ENCODE measurements around the gene PRSS33. TPM values are rescaled to one million over a fixed set of nuclear protein-coding genes. Genes with fewer than 3 reads are reported as not detected.

PRSS33 gene
- total RNA-seq, 1 donor from 2014 or later: not detected

DNA sequence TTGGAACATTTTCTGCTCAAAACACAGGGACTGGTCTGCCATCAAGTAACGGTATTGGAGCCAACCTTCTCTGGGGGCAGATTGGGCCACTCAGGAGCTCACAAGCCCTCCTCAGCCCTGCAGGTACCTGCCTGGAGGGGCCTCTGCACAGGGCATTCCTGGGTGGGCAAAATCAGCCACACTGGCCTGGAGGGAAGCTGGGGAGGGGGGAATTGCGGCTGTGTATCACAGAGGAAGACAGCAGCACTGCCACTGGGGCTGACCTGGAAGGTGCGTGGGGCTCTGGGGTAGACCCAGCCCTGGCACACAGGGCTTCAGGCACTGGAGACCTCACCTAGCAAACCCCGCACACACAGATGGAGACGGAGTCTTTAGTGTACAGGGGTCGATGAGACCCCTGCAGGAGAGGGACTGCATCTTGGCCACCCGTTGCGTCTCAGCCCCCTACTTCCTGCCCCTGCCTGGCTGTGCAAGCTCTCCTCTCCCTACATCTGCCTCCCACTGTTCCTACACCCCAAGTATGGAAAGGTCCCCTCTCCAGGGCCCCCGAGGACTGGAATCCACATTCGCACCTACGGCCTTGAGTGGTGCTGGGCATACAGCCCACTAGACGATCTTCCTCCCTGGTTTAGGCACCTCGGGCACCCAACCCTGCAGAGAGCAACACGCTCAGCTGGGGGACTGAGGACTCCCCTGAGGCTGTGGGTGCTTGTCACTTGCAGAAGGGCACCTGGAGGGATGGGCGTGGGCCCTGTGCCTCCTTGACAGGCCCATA lies 42.1 kb downstream of the PRSS33 start:
- intact Hi-C loops (cut with micrococcal nuclease): no loop called here

DNA sequence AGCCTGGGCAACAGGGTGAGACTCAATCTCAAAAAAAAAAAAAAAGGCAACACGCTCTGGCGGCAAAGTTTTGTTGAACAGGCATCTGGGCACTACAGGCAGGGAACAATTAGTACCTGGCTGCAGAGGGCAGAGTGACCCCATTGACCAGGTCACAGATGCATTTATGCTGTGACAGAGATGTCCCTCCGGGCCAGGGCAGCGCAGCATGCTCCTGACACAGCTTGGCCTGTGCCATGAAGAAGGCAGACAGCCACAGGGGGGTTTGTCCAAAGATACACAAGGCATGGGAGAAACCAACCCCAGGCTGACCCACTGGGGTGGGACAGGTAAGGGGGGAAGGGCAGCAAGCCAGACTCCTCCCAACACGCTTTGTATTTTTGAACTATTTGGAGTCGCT lies 42.6 kb downstream of the PRSS33 start:
- intact Hi-C loops (cut with micrococcal nuclease): no loop called here

DNA sequence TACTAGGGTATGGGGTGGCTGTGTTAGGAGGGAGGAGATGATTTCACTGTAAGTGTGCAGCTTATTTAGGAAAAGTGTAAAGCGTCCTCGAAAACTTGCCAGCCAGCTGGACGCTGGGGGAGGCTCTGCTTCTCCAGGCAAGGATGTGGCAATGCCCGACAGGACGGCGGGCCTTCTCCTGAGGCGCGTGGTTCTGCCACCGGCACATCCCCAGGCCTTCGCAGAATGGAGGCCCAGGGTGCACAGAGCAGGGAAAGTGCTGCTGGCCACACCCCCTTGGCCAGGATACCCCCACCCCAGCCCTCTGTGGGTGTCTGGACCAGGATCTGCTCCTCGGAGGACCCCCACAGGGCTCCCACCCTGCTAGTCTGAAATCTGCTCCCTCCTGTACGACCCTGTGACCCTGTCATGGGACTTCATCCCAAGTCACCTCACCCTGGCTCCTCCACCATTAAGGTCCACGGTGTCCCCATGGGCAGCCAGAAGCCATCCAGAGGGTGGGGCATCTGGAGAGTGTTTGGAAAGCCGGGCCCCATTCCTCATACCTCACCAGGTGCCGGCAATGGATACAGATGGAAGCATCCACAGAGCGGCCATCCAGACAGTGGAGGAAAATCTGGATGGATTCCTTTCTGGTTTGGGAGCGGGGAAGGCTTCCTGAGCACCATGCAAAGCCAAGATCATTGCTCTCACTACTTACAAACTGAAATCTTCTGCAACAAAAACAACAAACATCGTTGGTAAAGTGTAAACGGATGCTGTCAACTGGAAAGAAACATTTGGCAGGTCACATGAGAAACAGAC lies 44.2 kb downstream of the PRSS33 start:
- intact Hi-C loops (cut with micrococcal nuclease): no loop called here

DNA sequence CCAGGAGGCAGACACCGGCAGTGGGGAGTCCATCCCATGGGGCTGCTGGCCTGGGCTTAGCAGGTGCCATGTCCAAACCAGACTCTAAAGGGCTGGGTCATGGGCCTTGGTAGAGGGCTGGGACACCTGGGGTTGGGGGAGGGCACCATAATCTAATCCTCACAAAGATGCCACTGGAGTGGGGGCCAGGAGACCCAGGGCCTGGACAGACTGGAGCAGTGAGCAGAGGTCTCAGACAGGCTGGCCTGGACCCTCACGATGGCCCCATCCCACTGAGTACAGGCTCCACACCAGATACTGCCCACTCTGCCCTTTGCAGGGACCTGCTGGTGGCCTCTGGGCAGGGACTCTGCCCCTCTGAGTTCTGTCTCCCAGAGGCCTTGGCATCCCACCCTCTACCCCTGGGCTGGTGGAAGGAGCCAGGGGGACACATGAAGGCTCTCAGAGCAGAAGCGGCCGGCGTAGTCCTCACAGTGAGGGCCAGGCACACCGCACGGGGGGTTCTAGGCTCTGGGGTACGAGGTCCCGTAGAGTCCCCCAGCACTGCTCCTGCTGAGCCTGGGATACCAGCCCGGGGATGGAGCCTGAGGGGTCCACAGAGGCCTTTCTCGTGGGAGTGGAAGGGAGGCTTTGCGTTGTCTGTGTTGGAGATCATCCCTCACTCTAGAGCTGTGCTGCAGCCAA lies 44.9 kb downstream of the PRSS33 start:
- intact Hi-C loops (cut with micrococcal nuclease): no loop called here

DNA sequence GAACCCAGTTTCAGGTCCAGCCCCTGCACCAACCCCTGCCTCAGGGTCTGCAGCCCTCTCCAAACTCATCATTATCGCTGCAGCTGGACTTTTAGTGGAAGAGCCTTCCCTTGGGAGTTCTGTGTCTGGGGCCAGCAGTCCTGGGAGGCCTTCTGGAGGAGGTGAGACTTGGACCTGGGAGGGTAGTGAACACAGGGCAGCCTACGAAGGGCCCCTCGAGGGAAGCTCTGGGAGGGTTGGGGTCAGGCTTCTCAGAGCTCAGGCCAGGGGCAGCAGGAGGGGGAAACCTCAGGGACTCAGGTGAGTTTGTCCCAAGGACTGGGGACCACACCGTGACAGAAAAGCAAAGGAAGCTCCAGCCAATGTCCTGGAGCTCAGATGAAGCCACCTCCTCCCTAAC lies 46.2 kb downstream of the PRSS33 start:
- intact Hi-C loops (cut with micrococcal nuclease): no loop called here

DNA sequence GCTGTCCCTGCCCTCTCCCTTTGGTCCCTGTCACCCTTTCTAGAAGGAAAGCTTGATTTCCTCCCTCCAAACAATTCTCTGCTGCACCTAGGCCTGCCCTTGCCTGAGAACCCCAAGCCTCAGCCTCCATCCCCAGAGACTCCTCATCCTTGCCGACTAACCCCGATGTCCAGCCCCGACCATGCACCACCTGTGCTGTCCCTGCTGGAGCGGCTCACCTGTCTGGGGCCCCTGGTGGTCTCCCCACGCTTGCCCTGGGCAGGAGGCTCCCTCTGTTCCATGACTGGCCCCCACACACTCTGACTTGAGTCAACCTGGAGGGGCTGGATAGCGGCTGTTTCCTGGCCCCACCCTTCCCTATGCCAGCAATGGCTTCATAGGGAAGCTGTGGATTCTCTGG lies 46.9 kb downstream of the PRSS33 start:
- intact Hi-C loops (cut with micrococcal nuclease): no loop called here

DNA sequence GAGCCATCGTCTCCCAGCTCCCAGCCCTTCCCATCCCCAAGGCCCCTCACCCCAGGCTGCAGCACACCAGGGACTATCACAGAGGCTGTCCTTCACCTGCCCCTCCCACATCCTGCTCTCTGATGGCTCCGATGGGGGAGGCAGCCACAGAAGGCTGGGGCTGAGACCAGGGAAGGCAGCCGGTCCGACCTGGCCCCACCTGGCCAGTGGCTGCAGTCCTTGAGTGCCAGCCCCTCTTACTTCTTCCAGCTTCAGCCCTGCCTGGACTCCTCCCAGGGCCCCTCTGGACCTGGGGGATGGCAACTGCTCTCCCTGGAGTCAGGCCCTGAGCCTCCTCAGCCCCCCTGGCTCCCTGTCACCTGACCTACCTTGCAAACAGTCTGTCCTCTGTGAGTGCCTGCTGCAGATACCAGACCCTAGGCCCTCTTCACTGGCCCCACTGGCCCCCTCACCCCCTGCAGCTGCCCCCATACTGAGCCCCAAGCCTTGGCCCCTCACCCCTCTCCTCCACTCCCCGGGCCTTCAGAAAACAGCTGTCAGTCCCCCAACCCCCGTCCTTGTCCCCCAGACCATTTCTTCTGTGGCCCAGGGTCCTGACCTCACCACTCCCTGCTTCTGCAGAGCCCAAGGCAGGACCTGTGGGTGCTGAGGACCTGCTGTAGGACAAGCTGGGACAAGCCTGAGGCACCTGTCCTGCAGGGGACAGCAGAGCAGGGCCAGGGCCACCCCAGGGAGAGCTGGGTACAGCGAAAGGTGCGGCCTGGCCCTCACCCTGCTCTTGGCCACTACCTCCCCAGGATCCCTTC lies 47.5 kb downstream of the PRSS33 start:
- intact Hi-C loops (cut with micrococcal nuclease): no loop called here

DNA sequence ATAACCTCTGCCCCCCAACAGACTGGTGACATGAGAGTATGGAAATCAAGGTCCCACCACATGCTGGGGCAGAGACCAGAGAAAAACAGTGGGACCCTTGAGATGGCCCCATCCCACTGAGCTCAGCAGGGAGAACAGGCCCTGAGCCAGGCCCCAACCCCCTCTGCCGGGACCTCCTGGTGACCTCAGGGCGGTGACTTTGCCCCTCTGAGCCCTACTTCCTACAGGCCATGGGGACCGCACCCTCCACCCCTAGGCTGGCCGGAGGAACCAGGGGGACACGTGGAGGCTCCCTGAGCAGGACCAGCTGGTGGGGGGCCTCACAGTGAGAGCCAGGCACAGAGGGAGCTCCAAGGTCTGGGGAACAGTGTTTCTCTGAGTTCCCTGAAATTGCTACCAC lies 48.7 kb downstream of the PRSS33 start:
- intact Hi-C loops (cut with micrococcal nuclease): no loop called here

- intact Hi-C loops (cut with micrococcal nuclease): no loop called here
These were observed 49.4 kb downstream of the PRSS33 start for GRCh38 chr16:2737895-2738418.

- intact Hi-C loops (cut with micrococcal nuclease): no loop called here
These were observed 50.1 kb downstream of the PRSS33 start for GRCh38 chr16:2737238-2737605.

- intact Hi-C loops (cut with micrococcal nuclease): no loop called here
These were observed 50.7 kb downstream of the PRSS33 start for GRCh38 chr16:2736476-2737237.

DNA sequence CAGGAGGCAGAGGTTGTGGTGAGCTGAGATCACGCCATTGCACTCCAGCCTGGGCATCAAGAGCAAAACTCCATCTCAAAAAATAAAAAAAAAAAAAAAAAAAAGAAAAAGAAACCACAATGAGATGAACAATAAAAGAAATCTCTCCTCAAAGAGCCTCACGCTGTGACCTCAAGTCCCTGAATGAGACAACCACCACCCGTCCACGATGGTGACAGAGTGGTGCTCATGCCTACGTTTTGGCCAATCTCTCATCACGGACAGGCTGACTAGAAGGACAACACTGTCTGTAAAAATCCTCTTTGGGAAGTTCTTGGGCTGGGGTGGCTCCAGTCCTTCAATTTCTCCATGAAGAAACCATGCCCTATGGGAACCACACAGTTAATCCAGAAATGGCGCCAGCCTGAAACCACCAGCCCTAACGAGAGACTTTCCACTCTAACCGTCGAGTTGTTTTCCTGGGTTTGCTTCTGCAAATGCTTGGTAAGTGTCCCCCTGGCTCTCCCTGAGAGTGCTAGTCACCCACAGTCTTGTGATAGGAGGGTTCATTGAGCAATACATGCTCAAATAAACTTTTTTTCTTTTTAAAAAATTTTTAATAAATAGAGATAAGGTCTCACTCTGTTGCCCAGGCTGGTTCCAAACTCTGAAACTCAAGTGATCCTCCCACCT lies 52.4 kb downstream of the PRSS33 start:
- intact Hi-C loops (cut with micrococcal nuclease): no loop called here

Other genes with a start within 250 kb of the PRSS33 start
- gene PDPK1, start 249.5 kb downstream of the PRSS33 start, total RNA-seq: 46.5 and 47.1 TPM in 2 replicates
- gene KCTD5, start 105.0 kb downstream of the PRSS33 start, total RNA-seq: 33.9 and 37.2 TPM in 2 replicates
- gene PRSS27, start 67.3 kb downstream of the PRSS33 start, total RNA-seq: 1.0 and 1.2 TPM in 2 replicates
- gene SRRM2, start 34.9 kb downstream of the PRSS33 start, total RNA-seq: 559 and 595 TPM in 2 replicates
- 232 TPM in 2 replicates for gene ELOB, start 10.3 kb downstream of the PRSS33 start, total RNA-seq
- gene PRSS41, start 10.9 kb upstream of the PRSS33 start, total RNA-seq: not detected in 2 replicates
- 5.7 and 6.6 TPM in 2 replicates for gene PRSS21, start 29.7 kb upstream of the PRSS33 start, total RNA-seq
- 6.5 and 8.0 TPM in 2 replicates for gene ZG16B, start 42.7 kb upstream of the PRSS33 start, total RNA-seq
- gene PRSS22, start 70.6 kb upstream of the PRSS33 start, total RNA-seq: not detected in 2 replicates
- 20.0 and 23.6 TPM in 2 replicates for gene FLYWCH2, start 95.7 kb upstream of the PRSS33 start, total RNA-seq
- gene FLYWCH1, start 124.4 kb upstream of the PRSS33 start, total RNA-seq: 61.6 and 67.3 TPM in 2 replicates
- not detected in 2 replicates for gene KREMEN2, start 176.7 kb upstream of the PRSS33 start, total RNA-seq
- 43.0 and 49.9 TPM in 2 replicates for gene PAQR4, start 181.8 kb upstream of the PRSS33 start, total RNA-seq
- gene PKMYT1, start 192.9 kb upstream of the PRSS33 start, total RNA-seq: 124 and 125 TPM in 2 replicates
- gene CLDN9, start 225.4 kb upstream of the PRSS33 start, total RNA-seq: 0.43 and 0.77 TPM in 2 replicates
- gene CLDN6, start 230.6 kb upstream of the PRSS33 start, total RNA-seq: not detected in 2 replicates
- gene TNFRSF12A, start 232.8 kb upstream of the PRSS33 start, total RNA-seq: 4.8 and 5.7 TPM in 2 replicates
- gene HCFC1R1, start 236.4 kb upstream of the PRSS33 start, total RNA-seq: 29.2 and 31.2 TPM in 2 replicates
- gene THOC6, start 236.5 kb upstream of the PRSS33 start, total RNA-seq: 64.3 and 65.9 TPM in 2 replicates
- 0.20 and 0.23 TPM in 2 replicates for gene BICDL2, start 249.4 kb upstream of the PRSS33 start, total RNA-seq